PC-3 (cell line): ENCODE measurements around the gene DBF4B. TPM values are rescaled to one million over a fixed set of nuclear protein-coding genes. Genes with fewer than 3 reads are reported as not detected.

Experiments used
- ATAC-seq: fragments of 200-7000 bp; cut with Tn5 transposase; 2 replicates; pipeline ENCODE4 v1.9.1; 2020; ENCODE audit warnings: mild to moderate bottlenecking, moderate library complexity
- BruUV-seq: library from RNA; stranded (reverse); fragments of 400-500 nt; replicated peaks from 2 replicates; lab custom pipeline; 2021; lab: Mats Ljungman, UMichigan
- CTCF ChIA-PET: fragments of 300-600 bp; sonication (Branson Sonifier 250); formaldehyde crosslinking; loops from one replicate; lab custom pipeline; 2022; ENCODE audit warnings: antibody characterized with exemption; lab: Charles Lee
- POLR2A ChIA-PET: fragments of 300-600 bp; sonication (Branson Sonifier 250); formaldehyde crosslinking; loops from one replicate; lab custom pipeline; 2022; ENCODE audit warnings: antibody characterized with exemption; ENCODE audit not compliant: unreplicated experiment; lab: Charles Lee
- DNase-seq: peaks from one replicate; pipeline ENCODE4 v3.0.0-alpha.2; 2015
- H2AFZ ChIP-seq: fragments of 300-600 bp; sonication (generic); 2 replicates; pipeline ENCODE4 v1.6.0; 2016; ENCODE audit warnings: antibody characterized with exemption, low read length
- H3F3A ChIP-seq: fragments of 300-600 bp; sonication (generic); one replicate; pipeline ENCODE4 v1.6.0; 2017; ENCODE audit warnings: antibody characterized with exemption, low read length, control low read depth, mild to moderate bottlenecking; ENCODE audit not compliant: unreplicated experiment
- H3K27ac ChIP-seq: fragments of 300-600 bp; sonication (generic); 2 replicates; pipeline ENCODE4 v1.5.1; 2016; ENCODE audit warnings: mild to moderate bottlenecking, low read length
- H3K27me3 ChIP-seq: fragments of 300-600 bp; sonication (generic); 2 replicates; pipeline ENCODE4 v1.6.1; 2016; ENCODE audit warnings: low read length, mixed read lengths
- H3K36me3 ChIP-seq: fragments of 300-600 bp; sonication (generic); 2 replicates; pipeline ENCODE4 v1.6.1; 2016; ENCODE audit warnings: low read depth, mixed run types, low read length, mixed read lengths
- H3K4me1 ChIP-seq: fragments of 300-600 bp; sonication (generic); 2 replicates; pipeline ENCODE4 v1.5.1; 2016; ENCODE audit warnings: low read length; ENCODE audit not compliant: insufficient read depth
- H3K4me2 ChIP-seq: fragments of 300-600 bp; sonication (generic); 2 replicates; pipeline ENCODE4 v1.6.0; 2016; ENCODE audit warnings: low read length
- H3K4me3 ChIP-seq: fragments of 300-600 bp; sonication (generic); 2 replicates; pipeline ENCODE4 v1.5.1; 2016; ENCODE audit warnings: mild to moderate bottlenecking, low read length, mixed read lengths
- H3K79me2 ChIP-seq: fragments of 300-600 bp; sonication (generic); 2 replicates; pipeline ENCODE4 v1.6.1; 2017; ENCODE audit warnings: low read length, mixed read lengths
- H3K9ac ChIP-seq: fragments of 300-600 bp; sonication (generic); 2 replicates; pipeline ENCODE4 v1.6.0; 2016; ENCODE audit warnings: mild to moderate bottlenecking, low read length
- H3K9me2 ChIP-seq: fragments of 300-600 bp; sonication (generic); replicated peaks from 2 replicates; pipeline ENCODE4 v1.6.1; 2016; ENCODE audit warnings: mixed run types, low read length, mixed read lengths
- H3K9me3 ChIP-seq: fragments of 300-600 bp; sonication (generic); 2 replicates; pipeline ENCODE4 v1.6.1; 2016; ENCODE audit warnings: low read length, mixed read lengths
- H4K20me1 ChIP-seq: fragments of 300-600 bp; sonication (generic); 2 replicates; pipeline ENCODE4 v1.6.1; 2016; ENCODE audit warnings: low read length, mixed read lengths
- EZH2 ChIP-seq: fragments of 300-600 bp; sonication (generic); IDR thresholded peaks from one replicate; pipeline ENCODE4 v1.6.1; 2017; ENCODE audit warnings: antibody characterized with exemption, mild to moderate bottlenecking, low read length; ENCODE audit not compliant: unreplicated experiment
- EZH2phosphoT487 ChIP-seq: fragments of 300-600 bp; sonication (generic); IDR thresholded peaks from 2 replicates; pipeline ENCODE4 v1.6.1; 2018; ENCODE audit warnings: mild to moderate bottlenecking, antibody characterized with exemption, low read length, borderline replicate concordance
- intact Hi-C: fragments of 100-400 bp; cut with micrococcal nuclease; formaldehyde crosslinking; loops from 2 replicates; pipeline ENCODE4 v1.9.0; 2023
- total RNA-seq: library from RNA; depleted of rRNA; stranded (reverse); fragments of >200 nt; gene quantifications from 2 replicates; pipeline ENCODE4 v1.2.3, GENCODE V29; 2014
- TF ChIP-seq, protein P1 (sequence below): fragments of 300-600 bp; sonication (generic); conservative IDR thresholded peaks from 2 replicates; pipeline ENCODE4 v1.5.1; 2017; ENCODE audit warnings: antibody characterized with exemption, low read depth, mild to moderate bottlenecking, low read length

Gene DBF4B
- total RNA-seq, 1 experiment from 2014 or later: 17.9 TPM

DNA sequence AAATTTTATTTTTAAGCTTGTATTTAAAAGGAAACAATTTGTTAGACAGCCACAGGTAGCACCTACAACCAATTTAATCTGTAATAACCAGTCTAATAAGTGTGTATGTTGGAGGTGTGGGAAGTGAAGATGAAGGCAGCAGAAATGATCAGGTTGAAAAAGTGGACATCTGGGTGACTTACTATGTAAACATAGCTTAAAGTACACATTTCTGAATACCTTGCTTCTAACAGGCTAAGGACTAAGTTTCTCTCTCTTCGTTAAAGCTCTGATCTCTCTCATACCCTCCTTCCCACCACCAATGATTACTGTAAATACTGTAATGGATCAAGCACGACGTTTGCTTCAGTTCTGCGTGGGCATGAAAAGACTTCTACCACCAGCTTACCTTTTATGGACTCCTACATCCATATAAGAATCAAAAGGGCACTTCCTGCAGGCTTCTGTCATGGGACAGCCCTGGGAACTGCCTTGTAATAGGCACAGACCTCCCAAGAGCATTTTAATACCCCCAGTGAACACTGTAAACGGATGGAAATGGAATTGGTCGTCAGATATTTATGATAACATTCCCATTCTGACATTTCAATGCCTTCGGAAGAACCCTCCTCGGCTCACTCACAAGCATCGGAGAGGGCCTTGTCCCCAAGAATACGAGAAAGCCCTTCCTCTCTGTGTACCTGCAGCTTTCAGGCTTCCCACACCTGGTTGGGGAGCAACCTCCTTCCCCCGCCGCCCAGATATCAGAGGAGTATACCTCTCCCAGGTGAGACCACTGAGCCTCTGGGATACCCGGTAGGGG is 19.6 kb upstream of the DBF4B start:
- Histone ChIP-seq H3K4me1 (peaks cover 9% of the 10 kb centered on the region), H3F3A (no peaks in the 10 kb centered on the region), H3K4me3 (peak overlapping the region; percentile 92), H3K9me2 (no peaks in the 10 kb centered on the region), H3K4me2 (peak overlapping the region; percentile 87), H3K36me3 (peaks cover 7% of the 10 kb centered on the region; the same call in 1 of the 2 replicates), H3K27me3 (no peaks in the 10 kb centered on the region), H3K79me2 (peaks cover 46% of the 10 kb centered on the region), H3K9me3 (no peaks in the 10 kb centered on the region), H2AFZ (peak overlapping the region; percentile 96), H3K9ac (peak overlapping the region; percentile 88), H3K27ac (0 out of 2 replicates have a peak overlapping the region, but pooled peaks have one; percentile 47), H4K20me1 (no peaks in the 10 kb centered on the region)
- ChIA-PET CTCF (no interaction called here), POLR2A (interaction anchor here (0.6 kb wide), 1 partner anchor 22 kb away, joined by 4 read pairs; no protein-coding TSS in a partner anchor)
- TSS peak; percentile 65 for BruUV-seq
- TF ChIP-seq EZH2 (no peak), EZH2phosphoT487 (no peak)
- TF ChIP-seq, protein P1, sequence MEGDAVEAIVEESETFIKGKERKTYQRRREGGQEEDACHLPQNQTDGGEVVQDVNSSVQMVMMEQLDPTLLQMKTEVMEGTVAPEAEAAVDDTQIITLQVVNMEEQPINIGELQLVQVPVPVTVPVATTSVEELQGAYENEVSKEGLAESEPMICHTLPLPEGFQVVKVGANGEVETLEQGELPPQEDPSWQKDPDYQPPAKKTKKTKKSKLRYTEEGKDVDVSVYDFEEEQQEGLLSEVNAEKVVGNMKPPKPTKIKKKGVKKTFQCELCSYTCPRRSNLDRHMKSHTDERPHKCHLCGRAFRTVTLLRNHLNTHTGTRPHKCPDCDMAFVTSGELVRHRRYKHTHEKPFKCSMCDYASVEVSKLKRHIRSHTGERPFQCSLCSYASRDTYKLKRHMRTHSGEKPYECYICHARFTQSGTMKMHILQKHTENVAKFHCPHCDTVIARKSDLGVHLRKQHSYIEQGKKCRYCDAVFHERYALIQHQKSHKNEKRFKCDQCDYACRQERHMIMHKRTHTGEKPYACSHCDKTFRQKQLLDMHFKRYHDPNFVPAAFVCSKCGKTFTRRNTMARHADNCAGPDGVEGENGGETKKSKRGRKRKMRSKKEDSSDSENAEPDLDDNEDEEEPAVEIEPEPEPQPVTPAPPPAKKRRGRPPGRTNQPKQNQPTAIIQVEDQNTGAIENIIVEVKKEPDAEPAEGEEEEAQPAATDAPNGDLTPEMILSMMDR: no peak
- DNase-seq (peak; percentile 8), ATAC-seq (peak; percentile 35)
- intact Hi-C loops: loop anchor here (1.0 kb wide), 1 partner anchor 19 kb away; the partner anchor contains the start of gene DBF4B

DNA sequence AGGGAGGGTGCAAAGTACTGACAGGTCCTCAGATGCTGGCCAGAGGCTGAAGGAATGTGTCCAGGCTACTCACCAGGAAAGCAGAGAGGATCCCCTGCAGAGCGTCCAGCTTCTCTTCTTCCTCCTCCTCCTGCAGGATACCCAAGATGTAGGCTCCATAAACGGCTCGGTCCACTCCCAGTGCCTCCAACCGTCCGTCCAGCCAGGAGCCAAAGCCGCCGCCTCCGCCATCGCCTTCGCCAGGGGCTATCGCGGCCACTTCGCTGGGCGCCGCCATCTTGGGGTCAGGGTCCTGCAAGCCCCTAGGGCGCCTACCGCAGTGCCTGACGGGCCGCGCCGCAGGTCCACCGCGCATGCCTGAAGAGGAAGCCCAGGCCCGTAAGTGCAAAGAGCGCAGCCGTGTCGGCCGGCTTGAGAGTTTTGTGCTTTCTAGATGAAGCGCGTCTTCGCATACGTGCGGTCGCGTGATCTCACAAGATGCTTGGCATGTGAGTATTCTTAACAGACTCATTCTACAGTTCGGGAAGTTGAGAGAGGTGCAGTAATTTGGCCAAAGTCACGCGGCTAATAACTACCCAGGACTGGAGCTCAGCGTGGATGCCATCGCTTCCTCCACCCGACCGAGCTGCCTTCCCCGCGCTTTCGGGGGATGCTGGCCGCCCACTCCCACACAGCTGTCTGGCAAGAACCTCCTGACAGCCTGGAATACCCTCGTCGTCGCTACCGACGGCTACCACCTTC is 18.8 kb upstream of the DBF4B start, which contains the start of gene CCDC43:
Gene CCDC43, minus strand, starts transcription at position 300 of the 741 bp plus-strand sequence. Its CDS starts 23 bp downstream, at position 277.
- Histone ChIP-seq H3K9me2 (no peaks in the 10 kb centered on the region), H3K9me3 (no peaks in the 10 kb centered on the region), H3K4me2 (peak within 1 kb of the TSS; percentile 87), H3K27ac (peak within 1 kb of the TSS; percentile 47), H3K79me2 (peaks cover 46% of the 10 kb centered on the region), H3F3A (no peaks in the 10 kb centered on the region), H3K9ac (peak within 1 kb of the TSS; percentile 88), H3K36me3 (peaks cover 6% of the 10 kb centered on the region; the same call in 1 of the 2 replicates), H3K4me3 (peak within 1 kb of the TSS; percentile 92), H3K27me3 (no peaks in the 10 kb centered on the region), H2AFZ (peak within 1 kb of the TSS; percentile 96), H3K4me1 (peaks cover 9% of the 10 kb centered on the region), H4K20me1 (no peaks in the 10 kb centered on the region)
- no peak for TF ChIP-seq EZH2phosphoT487
- TF ChIP-seq, protein P1: no peak
- TF ChIP-seq EZH2: no peak
- BruUV-seq: TSS peak; percentile 96
- DNase-seq (peak; percentile 96), ATAC-seq (peak; percentile 97)
- ChIA-PET POLR2A (no interaction called here), CTCF (interaction anchor here (0.6 kb wide), 1 partner anchor 13 kb away, joined by 4 read pairs; no protein-coding TSS in a partner anchor)
- intact Hi-C loops: loop anchor here (1.0 kb wide), 1 partner anchor 19 kb away; the partner anchor contains the start of gene DBF4B
